Liver (tissue), 3 donors: ENCODE results near the gene USP24.

Experiments used
- ATF3 ChIP-seq: IDR thresholded peaks from 2 replicates; pipeline ENCODE4 v1.6.1; 2016; ENCODE audit warnings: antibody characterized with exemption
- CTCF ChIP-seq: fragments of 150-350 bp; IDR thresholded peaks from 2 replicates; pipeline ENCODE4 v1.5.1; 2017; ENCODE audit warnings: improper control_type of control experiment, low read depth, low read length; ENCODE audit not compliant: missing input control
- EGR1 ChIP-seq, 2 donors: IDR thresholded peaks; 2 replicates each; pipeline ENCODE4 v1.6.1; 2016 to 2018; ENCODE audit warnings: antibody characterized with exemption in 2 of 2, low read depth in 2 of 2
- FOXA1 ChIP-seq: IDR thresholded peaks from 2 replicates; pipeline ENCODE4 v1.6.1; 2016; ENCODE audit warnings: antibody characterized with exemption
- MAX ChIP-seq: IDR thresholded peaks from 2 replicates; pipeline ENCODE4 v1.6.1; 2016; ENCODE audit warnings: antibody characterized with exemption
- NR2F2 ChIP-seq: IDR thresholded peaks from 2 replicates; pipeline ENCODE4 v1.6.1; 2016; ENCODE audit warnings: antibody characterized with exemption
- RAD21 ChIP-seq, 2 donors: IDR thresholded peaks; 2 replicates each; pipeline ENCODE4 v1.6.1; 2016; ENCODE audit warnings: antibody characterized with exemption in 2 of 2, mild to moderate bottlenecking in 2 of 2
- REST ChIP-seq: IDR thresholded peaks from 2 replicates; pipeline ENCODE4 v1.6.1; 2016; ENCODE audit warnings: antibody characterized with exemption, mild to moderate bottlenecking
- RXRA ChIP-seq, 2 donors: IDR thresholded peaks; 2 replicates each; pipeline ENCODE4 v1.6.1; 2017 to 2018; ENCODE audit warnings: antibody characterized with exemption in 2 of 2, mild to moderate bottlenecking in 1 of 2
- SP1 ChIP-seq: IDR thresholded peaks from 2 replicates; pipeline ENCODE4 v1.6.1; 2018; ENCODE audit warnings: antibody characterized with exemption, mild to moderate bottlenecking
- TAF1 ChIP-seq: conservative IDR thresholded peaks from 2 replicates; pipeline ENCODE4 v1.6.1; 2016; ENCODE audit warnings: antibody characterized with exemption, mild to moderate bottlenecking
- donor health status: healthy.
- donor health status: healthy.

GRCh38 chr1:55147524-55147923 is 67.6 kb downstream of the USP24 start:
- no peak for TF ChIP-seq MAX
- TF ChIP-seq CTCF: no peak
- TF ChIP-seq SP1: no peak
- TF ChIP-seq RXRA (IDR thresholded peaks at IDR 0.05): no peak
- no peak for TF ChIP-seq EGR1 (IDR thresholded peaks at IDR 0.05; ENCODE audit: low read depth in 2 of 2)
- TF ChIP-seq REST: no peak
- no peak for TF ChIP-seq NR2F2
- TF ChIP-seq ATF3: no peak
- TF ChIP-seq TAF1: no peak
- no peak for TF ChIP-seq RAD21 (IDR thresholded peaks at IDR 0.05)
- TF ChIP-seq FOXA1: no peak
